ENCODE results near the gene SPATA19. TPM values are rescaled to one million over a fixed set of nuclear protein-coding genes. Genes with fewer than 3 reads are reported as not detected.
A peak's percentile ranks its signal among the peaks of the same experiment; 100 is the strongest.

Gene SPATA19
- total RNA-seq, 1 experiment from 2014 or later, result not detected

DNA sequence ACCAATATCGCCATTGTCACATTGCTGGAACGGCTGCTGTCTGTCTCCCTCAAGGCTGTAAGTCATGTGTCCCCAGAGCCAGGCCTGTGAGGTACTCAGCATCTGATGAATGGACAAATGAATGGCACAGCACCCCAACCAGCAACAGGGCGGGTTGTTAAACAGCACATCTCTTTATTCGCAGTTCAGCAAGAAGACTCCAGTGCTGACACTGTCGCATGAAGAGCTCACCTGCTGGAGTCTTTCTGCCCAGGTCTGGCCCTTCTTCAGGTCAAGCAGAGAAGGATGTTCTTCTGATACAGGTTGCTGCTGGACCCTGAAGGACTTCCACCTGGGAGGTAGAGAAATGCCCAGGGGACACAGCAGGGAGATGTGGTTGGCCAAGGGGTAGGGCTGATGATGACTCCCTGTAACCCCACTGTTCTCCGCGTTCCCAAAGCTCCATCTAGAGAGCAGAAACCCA is 4.8 kb downstream of the SPATA19 start:
- DNase-seq (ENCODE audit: extremely low read depth, low read depth), result no peak

DNA sequence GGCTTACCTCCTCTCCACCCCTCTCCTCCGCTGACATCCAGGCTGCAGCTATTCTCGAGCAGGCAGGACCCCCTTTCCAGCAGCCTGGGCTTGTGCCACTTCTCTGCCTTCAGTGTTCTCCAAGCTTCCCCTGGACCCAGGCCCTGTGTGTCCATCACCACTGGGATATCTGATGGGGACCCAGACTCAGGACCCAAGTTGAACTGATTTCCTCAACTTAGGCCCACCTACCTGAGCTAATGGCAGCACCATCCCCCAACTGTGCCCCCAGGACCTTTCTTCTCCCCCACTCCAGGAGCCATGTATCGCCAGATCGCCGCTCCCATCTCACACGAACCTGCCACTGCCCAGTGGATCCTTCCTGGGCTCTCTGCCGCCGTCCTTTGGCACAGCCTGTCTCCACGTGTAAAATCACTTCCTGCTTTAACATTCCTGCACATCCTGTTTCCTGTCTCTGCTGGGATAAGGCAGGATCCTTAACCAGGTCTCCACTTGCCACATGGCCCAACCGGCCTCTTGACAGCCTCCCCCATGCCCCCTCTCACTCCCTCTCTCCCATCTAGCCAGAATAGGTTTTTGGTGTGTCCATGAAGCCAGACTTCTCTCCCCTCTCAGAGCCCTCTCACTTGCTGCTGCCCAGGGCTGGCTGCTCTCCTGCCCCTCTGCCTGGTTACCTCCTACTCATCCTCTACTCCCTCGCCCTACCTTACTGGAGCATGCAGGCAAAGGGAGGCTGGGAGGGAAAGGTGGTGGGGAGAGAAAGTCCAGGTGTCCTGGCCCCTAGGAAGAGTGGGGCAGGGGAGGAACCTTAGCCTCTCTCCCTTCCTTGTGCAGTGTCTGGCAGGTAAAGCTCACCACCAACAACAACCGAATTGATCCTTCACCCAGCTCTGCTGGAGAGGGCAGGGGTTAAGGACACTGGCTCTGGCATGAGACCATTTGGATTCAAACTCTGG is 9.4 kb downstream of the SPATA19 start:
- DNase-seq (ENCODE audit: extremely low read depth, low read depth), result no peak

DNA sequence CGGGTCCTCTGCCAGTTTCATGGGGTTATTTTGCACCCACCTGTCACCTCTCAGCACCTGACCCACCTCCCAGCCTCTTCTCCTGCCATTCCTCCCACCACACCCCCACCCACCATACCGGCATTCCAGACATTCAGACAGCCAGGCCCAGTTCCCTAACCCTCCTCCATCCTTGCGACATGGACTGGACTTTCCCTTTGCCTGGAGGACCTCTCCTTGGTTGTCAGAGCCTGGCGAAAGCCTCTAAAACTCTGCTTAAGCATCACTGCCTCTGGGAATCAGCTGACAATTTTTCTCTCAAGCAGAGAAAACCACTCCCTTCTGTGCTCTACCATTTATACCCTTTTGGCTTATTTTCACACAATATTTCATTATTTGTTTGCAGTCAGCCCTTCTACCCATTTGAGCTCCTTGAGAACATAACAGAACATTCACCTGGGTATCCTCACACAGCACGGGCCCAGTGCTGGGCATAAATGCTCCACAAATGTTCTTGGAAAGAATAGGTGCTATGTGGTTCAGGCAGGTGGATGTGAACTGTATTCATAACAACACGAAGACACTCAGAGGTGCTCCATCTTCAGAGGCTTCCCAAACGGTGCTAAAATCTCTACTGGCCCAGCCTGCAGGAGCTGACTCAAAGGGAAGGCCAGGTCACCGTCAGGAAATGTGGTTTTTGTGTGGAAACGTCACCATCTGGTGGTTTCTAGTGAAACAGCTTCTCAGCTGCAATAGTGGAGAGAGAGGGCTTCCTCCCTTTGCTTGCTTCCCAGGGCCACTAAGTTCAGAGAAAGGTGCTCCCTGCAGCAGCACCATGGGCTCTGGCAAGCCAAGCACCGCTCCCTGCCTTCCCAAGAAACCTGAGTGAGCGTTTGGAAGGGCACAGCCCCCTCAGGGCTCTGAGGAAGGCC is 10.4 kb downstream of the SPATA19 start:
- DNase-seq (ENCODE audit: extremely low read depth, low read depth), result peak; percentile 62

DNA sequence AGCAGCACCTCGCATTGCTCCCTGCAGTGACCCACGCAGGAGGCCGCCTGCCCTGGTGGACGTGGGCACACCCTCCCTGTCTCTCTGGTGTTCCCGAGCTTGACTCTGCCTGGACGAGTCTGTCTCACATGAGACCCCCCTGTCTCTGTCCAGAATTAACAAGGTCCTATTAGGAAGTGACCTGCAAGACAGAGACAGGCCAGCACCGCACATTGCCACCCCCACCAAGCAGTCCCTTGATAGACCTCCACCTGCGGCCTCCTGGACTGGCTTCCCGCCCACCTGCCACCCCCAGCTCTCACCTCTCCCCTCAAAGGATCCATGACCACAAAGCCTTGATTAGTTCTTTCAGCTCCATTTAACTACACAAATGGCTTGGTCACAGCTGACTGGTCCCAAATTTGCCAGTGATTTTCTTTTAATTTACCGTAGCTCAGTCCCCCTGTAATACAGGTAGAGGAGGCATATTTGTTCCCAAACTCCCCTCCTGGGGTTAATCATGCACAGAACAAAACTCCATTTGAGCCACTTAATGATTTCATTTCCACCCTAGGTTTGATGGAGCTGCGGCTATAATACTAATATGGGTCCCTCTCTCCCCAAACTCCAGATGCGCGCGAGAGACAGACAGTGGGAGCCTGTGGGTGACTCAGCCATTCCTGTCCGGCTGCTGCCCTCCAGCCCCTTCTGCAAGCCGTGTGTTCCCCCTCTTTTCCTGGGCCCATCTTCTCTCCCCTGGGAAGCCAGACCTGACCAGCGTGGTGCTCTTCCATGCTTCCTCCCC is 11.2 kb downstream of the SPATA19 start:
- DNase-seq (ENCODE audit: extremely low read depth, low read depth), result no peak

DNA sequence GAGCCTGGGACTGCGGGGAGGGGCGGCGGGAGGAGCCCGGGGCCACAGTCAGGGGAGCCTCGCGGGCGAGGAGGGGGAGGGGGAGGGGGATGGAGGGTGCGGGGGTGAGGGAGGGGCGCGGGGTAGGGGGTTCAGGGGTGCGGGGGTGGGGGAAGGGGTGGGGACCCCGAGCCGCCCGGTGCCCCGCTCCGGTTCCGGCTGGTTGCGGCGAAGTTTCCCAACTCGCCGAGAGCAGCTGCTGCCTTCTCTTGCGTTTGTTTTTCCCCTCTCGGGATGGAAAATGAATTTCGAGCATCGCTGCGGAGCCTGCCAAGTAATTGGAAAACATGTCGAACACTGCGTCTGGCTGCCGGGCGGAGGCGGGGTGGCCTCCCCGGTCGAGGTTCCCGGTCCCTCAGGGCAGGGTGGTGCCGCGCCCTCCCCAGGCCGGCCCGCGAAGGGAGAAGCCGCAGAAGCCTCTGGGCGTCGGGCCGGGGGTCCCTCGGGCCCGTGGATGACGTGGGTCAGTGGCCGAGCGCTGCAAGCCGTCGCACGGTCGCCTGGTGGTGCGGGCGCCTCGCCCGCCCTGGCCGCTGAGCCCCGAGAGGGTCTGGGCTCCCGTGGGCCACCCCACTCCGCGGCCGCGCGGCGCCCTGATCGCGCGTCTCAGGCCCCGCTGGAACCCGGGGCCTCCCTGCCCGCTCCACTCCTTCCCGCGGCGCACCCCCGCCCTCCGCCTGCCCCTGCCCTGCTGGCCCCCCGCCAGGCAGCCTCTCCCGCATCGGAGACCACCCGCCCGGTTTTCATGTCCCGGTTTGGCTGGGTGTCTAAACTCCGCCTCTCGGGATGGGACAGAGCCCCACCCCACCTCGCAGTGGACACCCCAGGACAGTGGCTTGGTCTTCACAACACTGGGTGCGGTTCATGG is 12.1 kb downstream of the SPATA19 start:
- no peak for DNase-seq (ENCODE audit: extremely low read depth, low read depth)

DNA sequence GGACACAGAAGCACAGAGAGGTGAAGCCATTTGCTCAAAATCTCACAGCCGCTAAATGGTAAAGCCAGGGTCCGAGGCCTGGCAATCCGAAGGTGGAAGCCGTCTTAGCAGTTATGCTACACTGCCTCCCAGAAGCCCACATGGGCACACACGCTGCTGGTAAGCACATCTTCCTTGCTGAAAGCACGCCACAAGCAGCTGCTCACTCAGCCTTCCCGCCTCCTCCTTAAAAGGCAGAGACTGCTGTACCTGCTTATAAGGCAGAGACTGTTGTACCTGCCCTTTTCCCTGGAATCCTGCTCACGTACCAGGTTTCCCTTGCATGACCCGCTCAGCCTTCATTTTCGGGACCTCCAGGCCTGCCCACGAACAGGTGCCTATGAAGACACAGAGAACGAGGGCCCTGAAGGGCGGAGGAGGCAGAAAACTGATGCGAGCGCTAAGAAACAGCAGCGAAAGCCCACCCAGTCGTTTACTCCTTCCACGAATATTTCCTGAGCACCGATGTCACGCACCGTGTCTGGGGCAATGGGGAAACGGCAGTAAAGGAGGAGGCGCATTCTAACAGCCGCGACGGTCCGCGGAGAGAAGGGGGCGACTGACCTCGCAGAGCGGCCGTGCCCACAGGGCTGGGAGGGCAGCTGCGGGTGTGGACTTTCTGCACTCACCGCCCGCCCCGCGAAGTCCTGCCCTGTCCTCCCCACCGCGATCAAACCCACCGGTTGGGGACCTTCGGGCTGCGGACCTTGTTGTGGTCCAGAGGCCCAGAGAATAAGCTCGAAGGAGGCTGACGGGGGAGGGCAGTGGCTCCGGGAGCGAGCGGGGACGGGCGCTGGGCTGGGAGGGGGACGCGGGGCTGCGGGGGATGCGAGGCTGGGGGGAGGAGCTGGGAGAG is 13.0 kb downstream of the SPATA19 start:
- DNase-seq (ENCODE audit: extremely low read depth, low read depth), result no peak

DNA sequence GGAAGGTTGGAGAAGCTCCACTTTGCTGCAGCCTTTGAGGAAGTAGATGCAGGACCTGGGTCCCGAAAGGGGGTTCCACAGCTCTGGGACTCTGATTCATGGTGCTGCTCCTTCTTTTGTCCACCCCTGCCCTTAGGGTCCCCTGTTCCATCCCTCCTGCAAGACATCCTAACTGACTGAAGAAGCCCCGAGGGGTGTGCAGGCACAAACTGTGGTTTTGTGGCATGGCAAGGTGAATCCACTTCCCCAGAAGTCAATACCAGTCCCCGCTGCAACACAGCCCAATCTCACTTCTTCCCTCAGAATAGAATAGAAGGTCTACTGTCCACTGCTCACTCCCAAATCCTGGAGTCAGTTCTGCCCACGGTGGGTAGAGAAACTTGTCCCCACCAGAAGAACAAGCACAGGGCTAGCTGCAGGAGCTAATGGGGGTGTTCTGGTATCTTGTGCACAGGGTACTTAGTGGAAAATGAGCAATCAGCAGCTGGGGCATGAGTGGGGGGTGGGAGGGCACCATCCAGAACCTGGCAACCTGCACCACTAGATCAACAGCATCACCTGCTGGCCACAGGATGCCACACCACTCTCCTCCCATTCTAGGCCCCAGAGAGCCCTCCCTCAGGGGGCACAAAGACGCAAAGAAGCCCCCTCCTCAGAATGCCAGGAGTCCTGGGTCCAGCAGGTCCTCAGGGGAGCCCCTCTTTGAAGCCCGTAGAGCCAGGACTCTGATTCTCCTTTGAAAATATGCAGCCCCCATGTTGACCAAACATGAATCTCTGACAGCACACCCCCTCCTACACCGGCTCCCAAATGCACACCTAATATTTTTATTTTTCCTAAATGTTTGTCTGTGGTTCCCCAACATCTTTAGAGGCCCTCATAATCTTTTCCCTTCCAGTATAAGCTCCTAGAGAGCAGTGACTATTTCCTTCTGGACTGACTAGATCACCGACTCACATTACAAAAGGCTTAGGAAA is 14.1 kb downstream of the SPATA19 start:
- DNase-seq (ENCODE audit: extremely low read depth, low read depth), result no peak

DNA sequence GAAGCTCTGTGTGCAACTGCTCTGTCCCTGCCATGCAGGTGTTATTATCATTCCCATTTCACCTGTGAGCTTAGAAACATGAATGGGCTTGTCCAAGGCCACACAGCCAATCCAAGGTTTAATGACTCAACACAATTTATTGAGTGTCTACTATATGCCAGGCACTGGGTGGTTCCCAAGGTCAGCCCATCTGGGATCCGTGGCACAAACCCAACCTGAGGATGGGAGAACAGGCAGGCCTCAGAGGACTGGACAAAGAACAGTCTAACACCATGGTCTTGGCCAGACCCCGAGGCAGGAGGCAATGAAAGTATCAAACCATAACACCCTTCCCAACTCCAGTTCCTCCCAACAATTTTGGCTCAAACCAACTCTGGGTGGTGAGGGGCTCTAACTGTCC is 15.7 kb downstream of the SPATA19 start:
- DNase-seq (ENCODE audit: extremely low read depth, low read depth), result no peak

DNA sequence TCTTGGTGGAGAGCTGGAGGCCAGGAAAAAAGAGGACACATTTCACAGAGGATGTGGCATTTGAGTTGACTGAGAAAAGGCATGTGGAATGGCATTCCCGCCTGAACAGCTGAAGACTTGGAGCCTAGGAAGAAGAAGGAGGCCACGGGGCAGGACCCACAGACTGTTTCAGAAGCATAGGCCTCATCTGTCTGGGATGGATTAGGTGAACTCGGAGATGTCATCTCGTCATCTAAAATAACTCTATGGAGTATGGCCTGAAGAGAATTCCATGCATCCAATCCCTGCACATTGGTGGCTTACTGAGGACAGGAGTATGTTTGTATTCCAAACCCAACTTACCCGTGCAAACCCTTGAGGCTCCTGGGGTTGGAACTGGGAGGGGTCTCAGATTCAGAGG is 16.4 kb downstream of the SPATA19 start:
- DNase-seq (ENCODE audit: extremely low read depth, low read depth), result no peak

DNA sequence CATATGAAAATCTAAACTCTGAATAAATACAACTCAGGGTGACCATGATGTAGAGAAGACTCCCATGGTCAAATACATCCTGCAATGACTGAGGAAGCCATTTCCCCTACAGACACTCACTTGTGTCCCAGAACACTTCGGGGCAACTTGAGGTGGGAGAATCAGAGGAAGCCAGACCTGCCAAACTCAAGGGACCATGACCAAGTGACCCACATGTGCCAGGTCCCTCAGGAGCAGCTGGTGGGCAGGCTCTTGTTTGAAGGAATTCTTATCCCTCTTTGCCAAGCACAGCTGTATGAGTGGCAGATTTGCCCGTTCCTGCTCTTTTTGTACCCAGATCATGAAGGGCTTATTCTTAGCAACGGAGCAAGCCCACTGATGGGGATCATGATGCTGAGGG is 17.8 kb downstream of the SPATA19 start:
- DNase-seq (ENCODE audit: extremely low read depth, low read depth), result no peak

DNA sequence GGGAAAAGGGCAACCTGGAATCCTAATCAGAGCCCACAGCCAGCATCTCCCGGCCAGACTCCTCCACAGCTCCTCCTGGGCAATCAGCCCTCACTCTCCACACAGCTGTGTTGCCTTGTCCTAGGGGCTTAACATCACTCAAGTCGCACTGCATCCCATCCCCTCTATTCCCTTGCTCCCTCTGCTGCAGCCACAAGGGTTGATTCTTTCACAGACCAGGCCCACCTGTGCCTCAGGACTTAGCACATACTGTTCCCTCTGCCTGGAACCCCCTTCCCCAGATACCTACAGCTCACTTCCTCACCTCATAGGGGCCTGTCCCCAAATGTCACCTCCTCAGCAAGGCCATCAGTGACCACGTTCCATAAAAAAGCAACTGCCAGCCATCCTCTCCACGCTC is 18.4 kb downstream of the SPATA19 start:
- DNase-seq (ENCODE audit: extremely low read depth, low read depth), result no peak

DNA sequence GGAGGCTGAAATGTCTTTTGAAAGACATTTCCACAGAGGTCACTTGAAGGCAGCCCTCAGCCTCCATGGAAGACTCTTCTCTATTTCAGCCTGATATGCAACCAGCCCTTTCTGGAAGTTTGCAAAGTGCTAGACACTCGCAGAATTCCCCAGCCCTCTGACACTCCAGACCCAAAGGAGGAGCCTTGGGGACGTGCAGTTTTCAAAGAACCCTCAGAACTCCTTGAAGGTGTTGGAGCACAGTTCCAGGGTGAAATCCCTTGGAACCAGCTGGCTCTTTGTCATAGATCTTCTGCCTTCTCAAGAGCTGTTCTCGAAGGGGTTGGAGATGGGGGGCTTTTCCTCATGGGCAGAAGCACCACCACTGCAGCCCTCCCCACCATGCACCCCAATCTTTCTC is 19.6 kb downstream of the SPATA19 start:
- no peak for DNase-seq (ENCODE audit: extremely low read depth, low read depth)

DNA sequence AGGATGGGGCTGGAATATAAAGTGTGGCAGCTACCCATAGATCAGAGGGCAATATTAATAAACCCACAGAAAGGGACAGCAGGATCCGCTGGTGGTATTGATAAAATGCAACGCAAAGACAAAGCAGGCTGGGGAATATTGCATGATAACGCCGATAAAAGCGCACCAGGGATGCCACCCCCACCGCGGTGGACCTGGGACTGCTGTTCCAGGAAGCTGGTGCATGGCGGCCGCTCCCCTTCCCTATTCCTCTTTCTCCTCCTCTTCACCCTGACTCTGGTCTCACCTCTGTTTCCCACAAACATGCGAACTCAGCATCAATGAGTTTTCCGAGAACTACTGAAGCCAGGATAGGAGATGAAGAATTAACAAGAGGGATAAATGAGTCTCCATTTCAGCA is 20.2 kb downstream of the SPATA19 start:
- no peak for DNase-seq (ENCODE audit: extremely low read depth, low read depth)

DNA sequence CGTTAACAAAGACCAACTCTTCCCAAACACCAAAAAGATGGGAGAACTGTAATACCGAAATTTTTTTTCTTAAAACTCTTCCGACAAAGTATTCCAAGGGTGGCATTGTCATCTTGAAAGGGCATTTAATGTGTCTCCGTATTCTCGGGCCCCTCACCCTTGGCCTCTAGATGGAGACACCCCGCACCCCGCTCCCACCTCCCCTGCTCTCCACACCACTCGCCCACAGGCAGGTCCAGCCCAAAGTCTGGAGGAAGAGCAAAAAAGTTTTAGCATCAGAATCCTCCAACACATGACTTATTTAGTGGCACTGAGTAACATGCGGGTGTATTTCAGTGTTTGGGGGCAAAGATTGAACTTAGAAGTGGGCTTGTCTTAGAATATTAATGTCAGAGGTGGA is 20.7 kb downstream of the SPATA19 start:
- DNase-seq (ENCODE audit: extremely low read depth, low read depth), result no peak

DNA sequence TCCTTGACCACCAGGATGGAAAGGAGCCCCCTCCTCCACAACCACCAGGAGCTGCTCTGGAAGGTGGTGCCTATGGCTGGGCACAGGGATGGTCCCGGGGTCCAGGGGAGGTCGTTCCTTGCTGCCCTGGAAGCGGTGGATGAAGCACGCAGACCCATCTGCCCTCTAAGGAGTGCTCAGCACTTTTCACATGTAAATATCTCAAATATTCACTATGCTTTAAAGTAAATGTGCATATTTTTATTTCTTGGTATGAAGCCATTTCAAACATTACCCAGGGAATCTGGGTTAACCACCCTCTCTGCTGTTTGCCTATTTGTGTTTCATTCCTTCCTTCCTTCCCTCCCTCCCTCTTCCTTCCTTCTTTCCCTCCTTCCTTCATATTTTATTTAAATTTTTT is 21.7 kb downstream of the SPATA19 start:
- DNase-seq (ENCODE audit: extremely low read depth, low read depth), result no peak

DNA sequence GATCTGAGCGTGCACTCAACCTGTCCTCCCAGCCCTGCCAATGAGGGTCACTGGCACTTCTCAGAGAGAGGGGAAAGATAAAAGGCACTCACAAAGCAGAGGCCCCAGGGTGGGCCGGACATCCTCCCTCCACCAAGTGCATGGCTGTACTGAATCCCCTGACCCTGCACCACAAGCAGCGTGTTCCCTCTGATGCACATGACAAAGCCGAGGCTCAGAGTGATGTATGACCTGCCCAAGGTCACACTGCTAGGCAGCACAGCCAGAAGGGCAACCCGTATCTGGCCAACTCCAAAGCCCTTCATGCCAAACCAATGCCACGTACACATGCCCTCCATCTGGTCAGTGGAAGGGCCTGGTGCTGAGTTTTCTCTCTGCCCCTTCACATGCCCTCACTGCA is 22.1 kb downstream of the SPATA19 start:
- no peak for DNase-seq (ENCODE audit: extremely low read depth, low read depth)

DNA sequence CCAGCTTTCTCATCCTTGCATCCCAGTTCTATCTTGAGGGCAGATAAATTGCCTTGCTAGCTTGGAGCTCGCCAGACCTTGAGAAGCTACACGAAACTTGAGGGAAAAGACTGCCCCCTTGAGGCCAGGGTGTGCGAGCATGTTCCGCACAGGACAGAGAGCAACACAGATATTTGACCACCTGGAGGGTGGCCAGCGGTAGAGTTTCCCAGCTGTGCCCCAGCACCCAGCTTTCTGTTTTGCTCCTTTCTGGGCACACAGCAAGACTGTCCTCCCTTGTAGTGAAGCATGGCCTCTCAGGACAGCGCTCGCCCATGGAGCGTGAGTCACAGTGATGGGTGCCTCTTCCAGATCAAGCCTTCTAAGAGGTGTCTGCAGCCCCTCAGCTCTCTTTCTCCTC is 23.5 kb downstream of the SPATA19 start:
- peak; percentile 6 for DNase-seq (ENCODE audit: extremely low read depth, low read depth)
